ENCODE measurements around the gene PSMF1.

DNA sequence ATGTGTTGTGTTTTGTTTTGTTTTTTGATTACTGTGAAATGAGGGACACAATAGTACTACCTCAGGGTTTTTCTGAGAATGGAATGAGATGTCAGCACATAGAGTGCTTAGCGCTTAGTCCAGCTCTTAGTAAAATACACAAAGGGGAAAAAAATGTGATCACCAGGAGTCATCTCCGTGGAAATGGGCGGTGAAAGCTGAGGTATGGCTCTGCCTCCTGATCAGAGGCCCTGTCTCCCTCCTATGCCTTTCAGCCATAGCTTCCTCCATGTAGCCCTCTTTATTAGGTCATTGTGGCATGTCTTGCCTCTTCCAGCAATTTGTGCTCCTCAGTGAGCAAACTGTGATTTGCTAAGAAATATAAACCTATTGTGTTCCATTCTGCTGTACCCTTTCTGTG is 13.0 kb downstream of the PSMF1 start:
- TF ChIP-seq L3MBTL2 (conservative IDR thresholded peaks at IDR 0.05) = no peak
- TF ChIP-seq, protein P1, sequence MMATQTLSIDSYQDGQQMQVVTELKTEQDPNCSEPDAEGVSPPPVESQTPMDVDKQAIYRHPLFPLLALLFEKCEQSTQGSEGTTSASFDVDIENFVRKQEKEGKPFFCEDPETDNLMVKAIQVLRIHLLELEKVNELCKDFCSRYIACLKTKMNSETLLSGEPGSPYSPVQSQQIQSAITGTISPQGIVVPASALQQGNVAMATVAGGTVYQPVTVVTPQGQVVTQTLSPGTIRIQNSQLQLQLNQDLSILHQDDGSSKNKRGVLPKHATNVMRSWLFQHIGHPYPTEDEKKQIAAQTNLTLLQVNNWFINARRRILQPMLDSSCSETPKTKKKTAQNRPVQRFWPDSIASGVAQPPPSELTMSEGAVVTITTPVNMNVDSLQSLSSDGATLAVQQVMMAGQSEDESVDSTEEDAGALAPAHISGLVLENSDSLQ (IDR thresholded peaks at IDR 0.05) = no peak
